Measurements from ENCODE around the gene ZFAND3. TPM values are rescaled to one million over a fixed set of nuclear protein-coding genes. Genes with fewer than 3 reads are reported as not detected.

The ZFAND3 gene
- total RNA-seq, 4 donors from 2014 or later: 30.5 to 57.4 (median 53.3) TPM

- no peak for TF ChIP-seq CTCF (IDR thresholded peaks at IDR 0.05)
- no peak for TF ChIP-seq POLR2A (IDR thresholded peaks at IDR 0.05)
- no peaks in the 10 kb centered on the region for H3K9me3 ChIP-seq
- H3K4me1 ChIP-seq: no peaks in the 10 kb centered on the region
Measured at GRCh38 chr6:38137608-38138265, 318.2 kb downstream of the ZFAND3 start.

GRCh38 chr6:38138374-38138773 lies 318.8 kb downstream of the ZFAND3 start:
- Histone ChIP-seq H3K36me3 (peaks cover 0 to 6% (median 0%) of the 10 kb centered on the region in 3 donors), H3K9me3 (no peaks in the 10 kb centered on the region), H3K4me1 (no peaks in the 10 kb centered on the region), H3K27ac (no peak overlapping the region), H3K4me3 (no peak overlapping the region), H3K27me3 (no peaks in the 10 kb centered on the region)
- DNase-seq: no peak
- TF ChIP-seq CTCF (IDR thresholded peaks at IDR 0.05) (no peak), POLR2A (IDR thresholded peaks at IDR 0.05) (no peak)

More at GRCh38 chr6:38137608-38138265, 318.2 kb downstream of the ZFAND3 start:
- no peak for DNase-seq
- Histone ChIP-seq H3K27me3 (no peaks in the 10 kb centered on the region), H3K36me3 (peaks cover 0 to 6% (median 0%) of the 10 kb centered on the region in 3 donors), H3K27ac (no peak overlapping the region), H3K4me3 (no peak overlapping the region)

- Histone ChIP-seq H3K9me3 (no peaks in the 10 kb centered on the region), H3K36me3 (peaks cover 0 to 8% (median 0%) of the 10 kb centered on the region in 3 donors), H3K4me1 (no peaks in the 10 kb centered on the region), H3K27me3 (no peaks in the 10 kb centered on the region), H3K27ac (no peak overlapping the region), H3K4me3 (no peak overlapping the region)
- no peak for DNase-seq
- TF ChIP-seq POLR2A (IDR thresholded peaks at IDR 0.05) (no peak), CTCF (IDR thresholded peaks at IDR 0.05) (no peak)
Measured at GRCh38 chr6:38141085-38141484, 321.6 kb downstream of the ZFAND3 start.

GRCh38 chr6:38141716-38142115 lies 322.2 kb downstream of the ZFAND3 start:
- H3K9me3 ChIP-seq: no peaks in the 10 kb centered on the region
- no peaks in the 10 kb centered on the region for H3K27me3 ChIP-seq
- H3K4me1 ChIP-seq: no peaks in the 10 kb centered on the region
- TF ChIP-seq CTCF (IDR thresholded peaks at IDR 0.05) (no peak), POLR2A (IDR thresholded peaks at IDR 0.05) (no peak)
- H3K4me3 ChIP-seq: no peak overlapping the region
- H3K27ac ChIP-seq: no peak overlapping the region
- H3K36me3 ChIP-seq: peaks cover 0 to 13% (median 0%) of the 10 kb centered on the region in 3 donors
- DNase-seq: no peak

- no peak for DNase-seq
- TF ChIP-seq CTCF (IDR thresholded peaks at IDR 0.05) (no peak), POLR2A (IDR thresholded peaks at IDR 0.05) (no peak)
- Histone ChIP-seq H3K4me1 (no peaks in the 10 kb centered on the region), H3K36me3 (peaks cover 0 to 13% (median 0%) of the 10 kb centered on the region in 3 donors), H3K27ac (no peak overlapping the region), H3K9me3 (no peaks in the 10 kb centered on the region), H3K27me3 (no peaks in the 10 kb centered on the region), H3K4me3 (no peak overlapping the region)
Measured at GRCh38 chr6:38142178-38142902, 322.8 kb downstream of the ZFAND3 start.

Data from Peyer's patch (tissue), 4 donors.